ENCODE data around the gene IGSF9B. TPM values are rescaled to one million over a fixed set of nuclear protein-coding genes. Genes with fewer than 3 reads are reported as not detected.

Gene IGSF9B
- total RNA-seq, 1 donor from 2014 or later = 0.17 TPM

DNA sequence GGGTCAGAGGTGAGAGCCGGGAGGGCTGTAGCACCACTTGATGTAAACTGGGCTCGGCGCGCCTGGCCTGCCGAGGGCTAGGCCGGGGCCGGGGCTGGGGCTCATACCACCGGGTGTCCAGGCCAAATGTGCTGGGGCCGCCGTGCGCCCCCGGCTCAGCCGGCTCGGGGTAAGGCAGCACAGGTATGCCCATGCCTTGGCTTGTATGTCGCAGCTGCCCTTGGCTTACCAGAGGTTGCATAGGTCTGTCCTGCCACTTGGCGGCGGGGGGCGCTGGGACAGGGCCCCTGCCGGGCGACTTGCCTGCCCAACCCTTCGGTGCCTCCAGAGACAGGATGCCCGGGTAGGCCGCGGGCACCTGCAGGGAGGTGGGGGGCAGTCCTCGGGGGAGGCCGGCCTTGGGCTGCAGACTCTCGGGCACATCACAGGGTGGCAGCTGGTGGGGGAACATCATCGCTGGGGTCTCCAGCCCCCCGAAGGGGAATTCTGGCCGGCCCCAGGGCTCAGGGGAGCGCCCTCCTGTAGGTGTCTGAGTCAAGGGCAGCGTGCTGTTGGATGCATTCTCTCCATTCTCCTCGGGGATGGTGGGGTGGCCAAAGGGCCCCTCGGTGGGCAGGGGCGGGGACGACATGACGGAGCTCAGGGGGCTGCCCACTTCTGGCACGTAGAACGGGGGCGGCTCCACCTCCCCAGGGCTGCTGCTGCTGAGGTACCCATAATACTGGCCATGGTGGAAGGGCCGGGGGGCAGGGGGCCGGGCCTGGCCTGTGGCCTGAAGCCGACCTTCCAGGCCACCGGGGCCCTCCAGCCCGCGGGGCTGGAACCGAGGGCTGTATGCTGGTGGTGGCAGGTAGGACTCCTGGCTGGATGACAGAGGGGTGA is 36.4 kb downstream of the IGSF9B start:
- no peak for DNase-seq

DNA sequence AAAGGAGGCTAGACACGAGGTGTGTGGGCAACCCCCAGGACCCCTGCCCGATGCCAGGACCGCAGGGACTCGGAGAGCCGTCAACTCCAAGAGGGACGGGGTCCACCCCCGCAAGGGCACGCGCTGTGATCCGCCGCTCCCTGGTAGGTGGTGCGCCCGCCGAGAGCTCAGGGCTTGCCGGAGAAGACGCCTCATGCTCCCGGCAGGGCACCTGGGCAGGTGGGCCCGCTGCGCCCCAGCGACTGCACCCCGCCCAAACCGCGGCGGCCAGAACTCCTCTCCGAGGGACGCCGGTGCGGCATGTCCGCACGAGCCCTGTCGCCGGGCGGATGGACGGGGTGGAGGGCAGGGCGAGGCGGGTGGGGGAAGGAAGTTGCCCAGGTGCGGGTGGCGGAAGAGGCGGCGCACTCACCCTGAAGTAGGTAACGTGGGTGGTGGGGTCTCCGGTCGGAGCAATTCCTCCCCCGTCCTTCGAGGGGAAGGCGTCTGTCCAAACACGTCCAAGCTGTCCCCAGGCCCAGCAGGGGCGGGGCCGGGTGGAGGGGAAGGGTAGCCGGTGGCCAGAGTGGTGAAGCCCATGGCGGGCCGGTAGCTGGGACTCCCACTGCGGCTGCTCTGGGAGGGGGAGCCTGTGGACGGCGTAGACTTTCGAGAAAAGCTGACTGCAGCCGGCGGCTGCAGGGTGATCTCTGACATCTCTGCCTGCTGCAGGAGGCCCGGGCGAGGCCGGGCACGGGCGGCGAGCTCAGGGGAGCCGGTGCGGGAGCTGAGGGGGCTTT is 37.2 kb downstream of the IGSF9B start:
- DNase-seq = no peak

DNA sequence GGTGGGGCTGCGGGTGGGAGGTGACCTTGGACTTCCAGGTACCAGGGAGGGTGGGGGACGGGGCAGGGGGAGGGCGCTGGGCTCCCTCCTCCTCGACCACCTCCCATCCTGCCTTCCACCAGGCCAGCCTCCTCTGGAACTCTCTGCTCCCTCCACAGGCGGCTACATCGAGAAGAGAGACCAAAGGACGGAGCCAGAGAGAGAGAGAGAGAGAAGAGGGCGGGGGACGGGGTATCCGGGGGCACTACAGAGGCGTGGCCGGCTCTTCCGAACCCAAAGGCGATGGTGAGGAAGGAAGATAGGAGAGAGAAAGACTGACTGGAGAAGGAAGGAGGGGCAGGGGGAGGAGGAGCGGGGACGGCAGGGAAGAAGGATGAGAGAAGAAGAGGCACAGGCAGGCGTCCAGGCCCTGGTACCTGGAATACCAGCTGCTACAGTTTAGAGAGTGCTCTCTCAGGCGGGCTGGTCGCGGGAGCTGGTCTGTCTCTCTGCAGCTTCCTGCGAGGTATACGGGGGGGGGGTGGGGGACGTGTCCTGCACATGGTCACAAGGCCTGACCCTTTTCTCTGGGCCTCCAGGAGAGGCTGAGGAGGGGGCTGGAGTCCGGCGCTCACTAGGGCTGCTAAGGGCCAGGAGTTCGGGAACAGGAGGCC is 38.0 kb downstream of the IGSF9B start:
- DNase-seq = no peak

DNA sequence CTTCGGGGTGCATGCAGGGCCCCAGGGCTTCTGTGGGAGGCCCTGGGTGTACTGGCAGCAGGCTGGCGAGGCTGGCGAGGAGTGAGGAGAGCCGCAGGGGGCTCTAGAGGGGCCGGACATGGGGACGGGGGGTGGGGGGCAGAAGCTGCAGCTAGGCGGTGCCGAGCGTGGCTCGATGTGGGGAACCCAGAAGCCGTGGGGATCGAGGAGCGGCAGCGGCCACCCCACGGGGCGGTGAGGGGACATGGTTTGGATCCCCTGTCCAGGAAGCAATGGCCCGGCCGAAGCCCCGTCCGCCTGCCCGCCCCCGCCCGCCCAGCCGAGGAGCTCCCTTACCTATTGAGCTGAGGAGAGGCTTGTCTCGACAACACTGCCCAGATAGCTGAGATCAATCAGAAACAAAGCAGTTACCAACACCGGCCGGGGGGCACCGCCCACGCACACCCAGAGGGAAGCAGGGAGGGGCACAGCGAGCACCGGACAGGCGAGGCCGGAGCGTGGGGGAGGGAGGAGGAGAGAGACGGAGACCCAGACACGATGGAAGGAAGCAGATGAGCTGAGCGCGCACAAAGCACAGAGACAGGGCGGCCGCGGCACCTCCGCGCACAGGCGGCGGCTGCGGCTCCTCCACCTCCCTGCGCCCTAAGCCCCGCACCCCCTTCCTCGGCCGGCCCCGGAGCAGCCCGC is 38.7 kb downstream of the IGSF9B start:
- DNase-seq = no peak

DNA sequence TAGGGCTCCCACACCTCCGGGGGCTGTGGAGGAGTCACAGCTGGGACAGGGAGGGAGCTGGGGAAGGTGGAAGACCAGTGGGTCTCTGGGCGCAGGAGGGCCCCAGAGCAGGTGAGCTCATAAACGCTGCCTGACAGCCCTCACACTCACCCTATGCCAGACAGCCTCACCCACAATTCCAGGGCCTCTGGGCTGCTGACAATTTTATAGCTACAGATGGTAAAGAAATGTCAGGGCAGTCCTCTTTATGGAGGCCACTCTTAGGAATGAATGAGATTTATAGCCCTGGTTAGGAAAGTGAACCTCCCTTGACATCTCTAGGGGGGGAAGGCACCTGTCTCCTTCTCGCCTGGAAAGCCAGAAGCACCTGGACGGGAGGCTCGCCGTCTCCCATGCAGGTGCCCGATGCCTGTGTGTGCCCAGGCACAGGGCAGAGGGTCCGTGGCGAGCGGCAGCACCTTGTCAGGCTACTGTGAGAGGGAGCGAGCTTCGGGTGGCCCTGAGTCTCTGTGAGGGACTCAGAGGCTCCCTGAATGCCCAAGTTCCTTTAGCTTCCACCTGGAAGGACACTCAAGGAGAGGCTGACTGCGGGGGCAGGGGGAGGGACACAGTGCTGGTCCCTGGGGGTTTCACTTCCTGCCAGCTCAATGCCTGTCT is 39.9 kb downstream of the IGSF9B start:
- no peak for DNase-seq

DNA sequence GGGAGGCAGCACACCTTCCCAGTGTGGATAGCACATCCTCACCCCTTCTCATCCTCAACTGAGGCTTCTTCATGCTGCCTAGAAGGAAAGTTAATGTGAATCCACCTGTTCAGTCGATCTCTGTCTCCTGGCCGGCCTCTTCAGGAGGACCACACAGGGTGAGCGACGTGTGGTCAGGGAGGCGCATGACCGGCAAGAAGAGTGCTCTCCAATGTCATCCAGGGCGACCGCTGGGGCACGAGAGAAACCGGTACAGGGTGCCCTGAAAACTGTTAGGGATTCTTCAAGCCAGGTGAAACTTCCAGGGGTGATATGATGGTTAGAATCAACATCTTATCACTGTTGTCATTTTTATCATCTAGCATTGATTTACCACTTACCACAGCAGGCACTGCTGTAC is 43.0 kb downstream of the IGSF9B start:
- no peak for DNase-seq

DNA sequence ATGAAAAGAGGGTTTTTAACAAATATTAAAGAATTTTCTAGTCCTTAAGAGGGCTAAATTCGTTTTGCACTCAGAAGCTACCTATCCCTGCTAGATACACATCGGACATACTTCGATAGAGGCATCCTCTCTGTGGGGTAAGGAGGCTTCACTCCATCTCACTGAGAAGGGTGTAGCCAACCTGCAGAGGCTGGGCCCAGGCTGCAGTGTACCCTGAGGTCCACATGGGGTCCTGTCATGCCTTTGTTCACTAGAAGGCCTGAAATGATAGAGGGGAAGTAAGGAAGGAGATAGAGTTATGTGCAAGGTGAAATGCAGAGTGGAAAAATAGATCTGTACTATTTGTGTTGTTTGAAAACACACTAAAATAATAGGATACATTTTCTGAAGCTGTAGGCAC is 45.6 kb downstream of the IGSF9B start:
- peak; percentile 7 for DNase-seq

DNA sequence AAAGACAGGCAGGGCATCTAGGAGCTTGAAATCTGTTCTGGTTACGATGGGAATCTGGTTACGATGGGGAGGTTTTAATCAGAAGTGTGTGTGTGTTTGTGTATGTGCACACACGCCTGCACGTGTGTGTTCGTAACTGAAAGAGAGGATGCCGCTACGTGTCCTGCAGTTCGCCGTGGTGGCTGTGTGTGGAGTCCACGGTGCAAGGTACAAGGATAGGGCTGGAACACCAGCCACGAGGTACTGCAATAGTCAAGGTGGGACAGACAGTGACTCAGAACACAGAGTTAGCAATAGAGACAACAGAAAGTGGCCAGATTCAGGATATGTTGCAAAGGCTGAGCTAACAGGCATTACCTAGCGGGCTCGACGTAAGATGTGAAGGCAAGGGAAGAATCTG is 46.7 kb downstream of the IGSF9B start:
- no peak for DNase-seq

DNA sequence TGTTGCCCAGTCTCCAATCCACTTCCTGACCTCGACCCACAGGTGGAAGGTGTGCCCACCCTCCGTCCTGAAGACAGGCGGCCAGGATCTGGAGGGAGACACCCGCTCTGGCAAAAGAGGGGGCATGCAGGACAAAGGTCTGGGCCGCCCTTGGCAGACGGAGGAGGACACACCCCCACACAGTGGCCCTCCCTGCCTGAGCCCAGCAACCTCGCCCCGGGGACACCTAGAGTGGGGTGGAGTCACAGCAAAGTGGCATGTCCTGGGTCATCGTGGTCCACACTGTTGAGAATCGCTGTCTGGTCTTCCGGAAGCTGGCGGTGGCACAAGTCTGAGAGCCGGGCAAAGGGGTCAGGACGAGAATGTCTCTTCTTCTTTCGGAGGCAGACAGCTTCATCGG is 47.9 kb downstream of the IGSF9B start:
- no peak for DNase-seq

DNA sequence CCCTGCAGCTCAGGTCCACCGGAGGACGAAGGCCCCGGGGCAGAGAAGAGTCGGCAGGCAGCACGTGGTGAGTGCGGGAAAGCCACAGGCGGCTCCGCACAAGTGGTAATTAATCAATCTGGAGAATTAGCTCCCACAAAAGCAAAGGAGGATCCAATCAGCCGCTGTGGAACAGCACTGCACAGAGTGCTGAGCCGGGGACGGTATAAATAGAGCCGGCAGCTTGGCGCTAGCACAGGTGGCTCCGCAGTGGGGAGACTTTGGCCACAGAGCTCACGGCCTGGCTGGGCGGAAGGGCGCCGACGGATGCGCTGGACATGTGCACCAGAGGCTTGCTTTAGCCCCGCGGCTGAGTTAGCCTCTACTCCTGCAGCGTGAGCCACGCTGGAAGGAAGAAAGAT is 48.9 kb downstream of the IGSF9B start:
- DNase-seq = no peak

DNA sequence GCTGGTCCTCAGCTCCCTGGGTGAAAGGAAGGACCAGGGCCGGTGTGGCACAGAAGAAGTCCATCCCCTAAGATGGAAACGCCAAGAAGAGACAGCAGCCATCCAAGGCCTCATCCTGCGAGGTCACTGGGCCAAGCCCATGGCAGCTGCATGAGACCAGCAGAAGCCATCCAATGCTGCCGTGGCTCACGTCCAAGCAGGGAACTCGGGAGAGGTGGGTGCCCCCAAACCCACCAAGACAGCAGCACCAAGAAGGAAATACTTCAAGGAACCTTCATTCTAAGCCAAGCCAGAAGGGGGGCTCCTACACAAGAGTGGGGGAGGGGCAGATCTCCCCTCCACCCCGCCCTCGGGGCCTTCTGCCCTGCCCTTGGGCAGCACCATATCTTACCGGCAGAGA is 49.6 kb downstream of the IGSF9B start:
- DNase-seq = no peak

DNA sequence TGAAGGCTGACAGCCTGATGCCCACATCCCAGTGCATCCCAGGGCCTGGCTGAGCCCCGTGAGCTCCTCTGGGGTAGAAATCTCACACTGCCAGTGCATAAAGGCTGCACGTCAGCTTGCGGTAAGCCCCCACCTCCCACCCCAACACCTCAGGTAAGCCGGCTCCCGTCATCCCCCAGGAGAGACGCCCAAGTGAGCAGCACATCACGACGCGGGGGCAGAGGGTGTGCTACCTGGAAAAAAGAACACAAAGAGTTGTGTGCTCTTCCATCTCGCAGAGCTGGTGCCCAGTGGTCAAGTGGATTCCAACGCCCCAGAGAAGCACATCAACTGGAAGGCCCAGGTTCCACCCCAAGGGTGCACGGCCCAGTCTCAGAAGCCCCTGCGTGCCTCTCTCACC is 50.0 kb downstream of the IGSF9B start:
- no peak for DNase-seq

DNA sequence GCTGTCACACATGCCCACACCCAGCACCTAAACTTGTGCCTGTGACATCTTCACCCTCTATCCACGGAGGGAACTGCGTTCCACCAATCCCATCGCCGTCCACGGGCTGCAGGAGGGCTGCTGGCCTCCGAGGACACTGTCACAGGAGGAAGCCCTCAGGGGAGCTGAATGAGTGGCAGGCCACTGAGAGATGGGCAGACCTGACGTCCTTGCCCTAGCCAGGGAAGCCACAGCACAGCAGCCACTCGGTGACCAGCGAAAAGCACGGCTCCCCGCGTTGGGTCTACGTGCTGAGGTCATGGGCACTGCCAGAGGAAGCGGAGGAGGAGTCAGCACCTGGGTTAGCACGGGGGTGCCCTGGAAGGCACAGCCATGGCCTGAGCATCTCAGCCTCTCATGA is 50.5 kb downstream of the IGSF9B start:
- no peak for DNase-seq

DNA sequence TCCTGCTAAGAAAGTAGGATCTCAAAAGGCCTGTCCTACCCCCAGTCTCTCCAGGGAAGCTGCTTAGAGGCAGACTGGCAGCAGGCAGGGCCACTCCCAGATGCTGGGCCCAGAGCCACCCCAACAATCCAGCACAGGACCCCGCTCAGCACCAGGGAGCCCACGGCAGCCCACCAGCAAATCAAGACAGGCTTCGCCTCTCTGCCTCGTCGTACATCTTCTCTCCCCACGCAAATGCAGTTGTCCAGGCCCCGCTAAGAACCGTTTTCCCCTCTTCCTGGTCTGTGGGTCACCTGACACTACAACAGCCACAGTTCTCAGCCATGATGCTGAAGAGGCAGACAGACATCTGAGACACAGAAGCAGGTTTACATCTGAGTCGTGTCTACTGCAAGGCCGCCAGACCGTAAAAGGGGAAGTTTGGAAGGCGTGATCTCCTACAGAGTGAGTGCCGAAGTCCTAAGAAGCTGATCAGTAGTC is 51.1 kb downstream of the IGSF9B start:
- DNase-seq = no peak

DNA sequence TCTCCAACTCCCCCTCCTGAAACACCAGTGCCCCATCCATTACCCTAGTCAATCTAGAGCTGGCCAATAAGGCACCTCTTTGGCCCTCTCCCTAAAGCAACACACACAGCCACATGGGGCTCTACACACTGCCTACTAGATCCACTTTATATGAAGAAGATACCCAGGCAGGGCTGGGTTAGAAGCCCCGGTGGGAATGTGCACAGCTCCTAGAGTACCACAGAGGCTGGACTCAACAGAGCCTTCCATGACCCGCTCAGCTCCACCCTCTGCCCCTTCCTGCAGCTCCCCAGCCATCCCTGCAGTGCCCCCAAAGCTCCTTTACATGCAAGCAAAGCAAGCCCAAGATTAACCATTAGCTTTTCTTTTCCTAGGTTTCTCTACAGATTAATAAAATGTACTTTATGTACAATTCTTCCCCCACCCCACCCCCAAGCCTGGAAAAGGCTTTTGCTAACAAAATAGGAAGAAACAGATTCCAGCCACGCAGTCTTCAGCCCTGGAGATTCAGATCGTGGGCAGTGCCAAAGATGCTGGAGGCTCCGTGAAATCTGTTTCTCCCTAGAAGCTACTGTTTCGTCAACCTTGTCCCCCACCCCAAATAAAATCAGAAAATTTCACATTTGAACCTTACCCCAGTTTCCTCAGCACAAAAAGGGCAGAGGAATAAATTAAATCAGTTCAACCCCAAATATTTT is 51.8 kb downstream of the IGSF9B start:
- DNase-seq = no peak

DNA sequence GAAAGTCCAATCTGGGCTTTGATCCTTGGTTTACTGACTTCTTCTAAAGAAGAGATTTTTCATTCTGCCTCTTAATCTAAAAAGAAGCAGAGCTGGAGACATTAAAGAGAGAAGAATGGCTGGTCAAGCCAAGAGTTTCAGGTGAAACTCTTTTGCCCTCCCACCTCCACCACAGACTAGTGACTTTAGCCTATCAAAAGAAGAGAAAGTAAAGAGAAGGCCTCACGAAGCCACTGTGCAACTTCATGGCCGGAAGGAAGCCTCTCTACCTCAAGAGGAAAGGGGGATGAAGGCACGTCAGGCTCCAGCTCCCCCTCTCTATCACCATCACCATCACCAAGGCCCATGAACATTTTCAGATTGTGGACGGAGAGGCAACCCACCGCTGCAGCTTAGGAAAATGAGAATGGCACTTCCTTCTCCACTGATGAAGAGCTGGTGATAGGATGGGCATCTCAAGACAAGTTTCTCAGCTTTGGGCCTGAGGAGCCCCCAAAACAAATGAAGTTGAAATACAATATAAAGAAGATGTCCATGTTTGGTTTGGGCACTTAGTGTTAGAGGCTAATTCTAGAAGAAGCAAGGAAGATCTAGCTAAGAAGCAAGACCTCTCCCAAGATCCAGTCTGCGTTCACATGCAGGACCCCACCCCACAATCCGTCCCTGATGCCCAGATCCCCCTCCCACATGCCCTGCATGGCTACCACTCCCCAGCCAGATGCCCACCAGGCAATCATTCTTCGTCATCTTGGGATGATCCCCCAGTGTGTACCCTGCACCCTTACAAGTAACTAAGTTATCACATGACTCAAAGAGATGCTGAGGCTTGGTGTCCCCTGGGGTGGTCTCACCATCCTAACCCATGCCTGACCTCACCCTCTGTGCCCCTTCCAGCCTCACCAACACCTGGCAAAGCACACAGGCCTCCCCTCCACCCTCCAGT is 52.6 kb downstream of the IGSF9B start:
- no peak for DNase-seq

DNA sequence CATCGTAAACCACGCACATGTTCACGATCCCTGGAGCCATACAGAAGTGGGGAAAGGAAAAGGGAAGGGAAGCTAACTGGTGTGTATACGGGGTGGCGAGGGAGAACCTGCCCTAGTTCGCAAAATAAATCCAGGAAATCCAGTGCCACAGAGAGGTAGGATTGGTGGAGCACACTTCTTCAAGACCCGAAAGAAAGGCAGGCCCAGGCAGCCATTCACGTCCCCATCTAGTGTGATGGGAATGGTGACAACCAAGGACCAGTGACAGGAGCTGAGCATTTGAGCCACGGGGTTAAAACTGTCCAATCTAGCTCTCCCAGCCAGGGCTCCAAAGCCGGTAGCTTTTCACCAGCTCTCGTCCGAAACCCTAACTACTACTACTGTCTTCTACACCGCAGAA is 53.7 kb downstream of the IGSF9B start:
- no peak for DNase-seq

DNA sequence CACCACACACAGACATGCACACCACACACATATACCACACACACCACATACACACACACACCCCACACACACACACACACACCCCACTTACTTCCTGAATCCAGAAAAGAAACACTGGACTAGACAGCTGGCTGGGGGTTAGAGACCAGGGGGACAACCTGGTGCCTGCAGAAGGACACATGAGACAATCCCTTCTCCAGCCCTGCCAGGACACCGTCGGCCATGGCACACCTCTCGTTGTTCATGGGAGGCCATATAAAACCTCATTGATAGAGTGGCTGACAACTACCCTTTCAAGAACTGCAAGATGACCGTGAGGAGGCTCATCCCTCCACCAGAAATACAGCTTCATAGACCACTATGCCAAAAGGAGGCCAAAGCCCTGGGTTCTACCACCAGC is 54.3 kb downstream of the IGSF9B start:
- DNase-seq = no peak

DNA sequence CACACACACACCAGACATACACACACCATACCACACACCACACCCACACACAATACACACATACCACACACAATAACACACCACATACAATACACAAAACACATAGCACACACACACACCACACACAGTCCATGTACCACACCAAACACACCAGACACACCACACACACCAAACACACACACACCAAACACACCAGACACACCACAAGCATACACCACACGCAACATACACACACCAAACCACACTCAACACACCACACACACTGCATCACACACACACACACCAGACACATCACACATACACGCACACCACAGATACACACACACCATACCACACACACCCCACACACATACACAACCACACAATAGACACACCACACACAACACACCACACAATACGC is 54.8 kb downstream of the IGSF9B start:
- DNase-seq = no peak

DNA sequence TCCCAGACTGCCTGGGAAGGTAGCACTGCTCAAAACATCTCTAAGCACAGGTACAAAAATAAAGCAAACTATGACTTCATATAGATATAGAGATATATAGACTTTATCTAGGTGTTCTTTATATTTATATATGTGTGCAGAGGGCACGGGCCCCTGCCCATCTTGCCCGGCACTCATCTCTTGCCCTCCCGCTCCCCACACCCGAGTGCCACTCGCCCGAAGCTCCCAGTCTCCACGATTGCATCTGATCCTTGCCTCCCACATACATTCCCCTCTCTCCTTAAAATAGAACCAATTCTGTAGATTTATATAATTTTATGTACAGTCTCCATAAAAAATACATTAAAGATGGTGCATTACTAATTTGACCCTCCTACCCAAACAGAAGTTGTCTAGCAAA is 55.5 kb downstream of the IGSF9B start:
- DNase-seq = no peak
